ENCODE measurements around the gene MTHFS.

Gene MTHFS

GRCh38 chr15:79872358-79873017, 24.3 kb downstream of the MTHFS start:
- no peak for DNase-seq

GRCh38 chr15:79868554-79868953, 28.3 kb downstream of the MTHFS start:
- no peak for DNase-seq

- no peak for DNase-seq
Measured at GRCh38 chr15:79863886-79864285, 32.9 kb downstream of the MTHFS start.

- no peak for DNase-seq
Measured at GRCh38 chr15:79862191-79862590, 34.6 kb downstream of the MTHFS start.

- DNase-seq = no peak
Measured at GRCh38 chr15:79860661-79861060, 36.2 kb downstream of the MTHFS start.

- DNase-seq = no peak
Measured at GRCh38 chr15:79858469-79858868, 38.3 kb downstream of the MTHFS start.

- DNase-seq = peak; percentile 50
Measured at GRCh38 chr15:79853492-79854328, 43.1 kb downstream of the MTHFS start.

GRCh38 chr15:79849789-79850188, 47.0 kb downstream of the MTHFS start:
- no peak for DNase-seq

GRCh38 chr15:79846539-79846938, 50.3 kb downstream of the MTHFS start:
- DNase-seq = no peak

GRCh38 chr15:79844221-79844620, 52.6 kb downstream of the MTHFS start:
- no peak for DNase-seq

- no peak for DNase-seq
Measured at GRCh38 chr15:79837846-79838245, 59.0 kb downstream of the MTHFS start.

GRCh38 chr15:79834495-79834894, 62.3 kb downstream of the MTHFS start:
- peak; percentile 82 for DNase-seq

GRCh38 chr15:79832367-79833120, 64.3 kb downstream of the MTHFS start:
- no peak for DNase-seq

- no peak for DNase-seq
Measured at GRCh38 chr15:79831604-79832003, 65.2 kb downstream of the MTHFS start.

- DNase-seq = no peak
Measured at GRCh38 chr15:79829950-79830349, 66.9 kb downstream of the MTHFS start.

GRCh38 chr15:79828447-79828846, 68.4 kb downstream of the MTHFS start:
- DNase-seq = no peak

GRCh38 chr15:79826800-79827199, 70.0 kb downstream of the MTHFS start:
- no peak for DNase-seq

GRCh38 chr15:79824136-79824701, 72.6 kb downstream of the MTHFS start:
- no peak for DNase-seq

GRCh38 chr15:79820820-79821219, 76.0 kb downstream of the MTHFS start:
- DNase-seq = no peak

- no peak for DNase-seq
Measured at GRCh38 chr15:79820176-79820575, 76.6 kb downstream of the MTHFS start.

GRCh38 chr15:79816571-79816970, 80.2 kb downstream of the MTHFS start:
- DNase-seq = no peak

- peak; percentile 8 for DNase-seq
Measured at GRCh38 chr15:79815468-79815867, 81.3 kb downstream of the MTHFS start.

- DNase-seq = no peak
Measured at GRCh38 chr15:79812541-79812940, 84.3 kb downstream of the MTHFS start.
